SK-N-SH treated with all-trans-retinoic acid at 6 μM for 48 hours (cell line): Measurements from ENCODE around the gene CAPN1.

Experiments
- ATAC-seq: fragments of 200-7000 bp; cut with Tn5 transposase; 3 replicates; pipeline ENCODE4 v1.9.1; 2020; ENCODE audit warnings: mild to moderate bottlenecking, moderate library complexity
- ARNTL ChIP-seq: fragments of 450-650 bp; formaldehyde crosslinking; IDR thresholded peaks from 2 replicates; pipeline ENCODE4 v1.5.0; 2020; ENCODE audit warnings: low read depth, mild to moderate bottlenecking, moderate library complexity, borderline replicate concordance
- BACH2 ChIP-seq: fragments of 250-450 bp; sonication (Bioruptor Pico); IDR thresholded peaks from 2 replicates; pipeline ENCODE4 v1.9.0; 2021; ENCODE audit warnings: mild to moderate bottlenecking, borderline replicate concordance
- ESRRG ChIP-seq: fragments of 250-450 bp; sonication (Bioruptor Pico); IDR thresholded peaks from 2 replicates; pipeline ENCODE4 v1.6.1; 2021; ENCODE audit warnings: mild to moderate bottlenecking
- GLIS3 ChIP-seq: fragments of 250-450 bp; sonication (Bioruptor Pico); IDR thresholded peaks from 2 replicates; pipeline ENCODE4 v1.5.0; 2020; ENCODE audit warnings: mild to moderate bottlenecking, moderate library complexity
- ISL1 ChIP-seq: fragments of 250-450 bp; sonication (Bioruptor Pico); IDR thresholded peaks from 2 replicates; pipeline ENCODE4 v2.1.2; 2022; ENCODE audit warnings: mild to moderate bottlenecking, moderate library complexity
- OSR1 ChIP-seq: fragments of 250-450 bp; sonication (Bioruptor Pico); IDR thresholded peaks from 2 replicates; pipeline ENCODE4 v1.8.0; 2022; ENCODE audit warnings: moderate library complexity, mild to moderate bottlenecking, inconsistent platforms
- RARB ChIP-seq: fragments of 250-450 bp; sonication (Bioruptor Pico); IDR thresholded peaks from 2 replicates; pipeline ENCODE4 v1.8.0; 2021; ENCODE audit warnings: mild to moderate bottlenecking, moderate library complexity
- TCF4 ChIP-seq: fragments of 250-450 bp; sonication (Bioruptor Pico); IDR thresholded peaks from 2 replicates; pipeline ENCODE4 v1.8.0; 2021; ENCODE audit warnings: mild to moderate bottlenecking, moderate library complexity, borderline replicate concordance
- TOX ChIP-seq: fragments of 250-450 bp; sonication (Bioruptor Pico); IDR thresholded peaks from 2 replicates; pipeline ENCODE4 v1.8.0; 2021; ENCODE audit warnings: mild to moderate bottlenecking, moderate library complexity, borderline replicate concordance
- ZC3H10 ChIP-seq: fragments of 250-450 bp; sonication (Bioruptor Pico); IDR thresholded peaks from 2 replicates; pipeline ENCODE4 v1.5.1; 2021; ENCODE audit warnings: mild to moderate bottlenecking, moderate library complexity
- ZFP3 ChIP-seq: fragments of 250-450 bp; sonication (Bioruptor Pico); IDR thresholded peaks from 2 replicates; pipeline ENCODE4 v1.5.0; 2020; ENCODE audit warnings: mild to moderate bottlenecking, moderate library complexity
- ZFP30 ChIP-seq: fragments of 450-650 bp; formaldehyde crosslinking; IDR thresholded peaks from 2 replicates; pipeline ENCODE4 v1.5.0; 2022; ENCODE audit warnings: mild to moderate bottlenecking, moderate library complexity
- ZNF8 ChIP-seq: fragments of 450-650 bp; formaldehyde crosslinking; IDR thresholded peaks from 2 replicates; pipeline ENCODE4 v1.5.0; 2020; ENCODE audit warnings: mild to moderate bottlenecking, moderate library complexity
- TF ChIP-seq, protein P1 (sequence below): fragments of 250-450 bp; sonication (Bioruptor Pico); IDR thresholded peaks from 2 replicates; pipeline ENCODE4 v1.8.0; 2021; ENCODE audit warnings: low read depth, mild to moderate bottlenecking, moderate library complexity, borderline replicate concordance
- TF ChIP-seq, protein P2 (sequence below): fragments of 250-450 bp; sonication (Bioruptor Pico); IDR thresholded peaks from 2 replicates; pipeline ENCODE4 v1.5.1; 2021; ENCODE audit warnings: mild to moderate bottlenecking, moderate library complexity
- TF ChIP-seq, protein P3 (sequence below): fragments of 250-450 bp; sonication (Bioruptor Pico); IDR thresholded peaks from 2 replicates; pipeline ENCODE4 v1.5.0; 2020; ENCODE audit warnings: mild to moderate bottlenecking, moderate library complexity
- TF ChIP-seq, protein P4 (sequence below): fragments of 250-450 bp; sonication (Bioruptor Pico); IDR thresholded peaks from 2 replicates; pipeline ENCODE4 v1.5.1; 2020; ENCODE audit warnings: low read depth, mild to moderate bottlenecking, moderate library complexity
- TF ChIP-seq, protein P5 (sequence below): fragments of 250-450 bp; sonication (Bioruptor Pico); IDR thresholded peaks from 2 replicates; pipeline ENCODE4 v1.8.0; 2020; ENCODE audit warnings: mild to moderate bottlenecking, moderate library complexity, borderline replicate concordance

The CAPN1 gene

DNA sequence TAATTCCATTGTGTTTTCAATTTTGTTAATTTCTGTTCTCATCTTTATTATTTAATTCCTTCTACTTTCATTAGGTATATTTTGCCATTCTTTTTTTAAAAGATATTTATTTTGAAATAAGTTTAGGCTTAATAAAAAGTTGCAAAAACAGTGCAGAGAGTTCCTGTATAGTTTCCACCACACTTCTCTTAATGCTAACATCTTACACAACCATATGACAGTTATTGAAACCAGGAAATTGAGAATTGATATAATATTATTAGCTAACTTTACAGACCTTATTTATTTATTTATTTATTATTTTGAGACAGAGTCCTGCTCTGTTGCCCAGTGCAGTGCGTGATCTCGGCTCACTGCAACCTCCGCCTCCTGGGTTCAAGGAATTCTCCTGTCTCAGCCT lies 25.5 kb upstream of the CAPN1 start:
- no peak for ATAC-seq
- no peak for TF ChIP-seq ZFP30 (CRISPR knock-in tag)
- no peak for TF ChIP-seq ARNTL
- TF ChIP-seq, all 23 proteins: peak for 0

DNA sequence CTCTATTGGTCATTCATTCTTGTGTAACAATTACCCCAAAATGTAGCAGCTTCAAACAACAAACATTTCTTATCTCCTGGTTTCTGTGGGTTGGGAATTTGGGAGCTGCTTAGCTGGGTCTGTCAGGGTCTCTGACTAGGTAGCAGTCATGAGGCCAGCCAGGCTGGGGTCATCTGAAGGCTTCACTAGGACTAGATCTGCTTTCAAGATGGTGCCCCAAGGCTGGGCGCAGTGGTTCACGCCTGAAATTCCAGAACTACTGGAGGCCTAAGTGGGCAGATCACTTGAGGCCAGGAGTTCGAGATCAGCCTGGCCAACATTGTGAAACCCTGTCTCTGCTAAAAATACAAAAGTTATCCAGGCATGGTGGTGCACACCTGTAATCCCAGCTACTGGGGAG lies 24.8 kb upstream of the CAPN1 start:
- TF ChIP-seq, protein P1, sequence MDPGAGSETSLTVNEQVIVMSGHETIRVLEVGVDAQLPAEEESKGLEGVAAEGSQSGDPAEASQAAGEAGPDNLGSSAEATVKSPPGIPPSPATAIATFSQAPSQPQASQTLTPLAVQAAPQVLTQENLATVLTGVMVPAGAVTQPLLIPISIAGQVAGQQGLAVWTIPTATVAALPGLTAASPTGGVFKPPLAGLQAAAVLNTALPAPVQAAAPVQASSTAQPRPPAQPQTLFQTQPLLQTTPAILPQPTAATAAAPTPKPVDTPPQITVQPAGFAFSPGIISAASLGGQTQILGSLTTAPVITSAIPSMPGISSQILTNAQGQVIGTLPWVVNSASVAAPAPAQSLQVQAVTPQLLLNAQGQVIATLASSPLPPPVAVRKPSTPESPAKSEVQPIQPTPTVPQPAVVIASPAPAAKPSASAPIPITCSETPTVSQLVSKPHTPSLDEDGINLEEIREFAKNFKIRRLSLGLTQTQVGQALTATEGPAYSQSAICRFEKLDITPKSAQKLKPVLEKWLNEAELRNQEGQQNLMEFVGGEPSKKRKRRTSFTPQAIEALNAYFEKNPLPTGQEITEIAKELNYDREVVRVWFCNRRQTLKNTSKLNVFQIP (CRISPR knock-in tag) = no peak
- ATAC-seq = no peak

DNA sequence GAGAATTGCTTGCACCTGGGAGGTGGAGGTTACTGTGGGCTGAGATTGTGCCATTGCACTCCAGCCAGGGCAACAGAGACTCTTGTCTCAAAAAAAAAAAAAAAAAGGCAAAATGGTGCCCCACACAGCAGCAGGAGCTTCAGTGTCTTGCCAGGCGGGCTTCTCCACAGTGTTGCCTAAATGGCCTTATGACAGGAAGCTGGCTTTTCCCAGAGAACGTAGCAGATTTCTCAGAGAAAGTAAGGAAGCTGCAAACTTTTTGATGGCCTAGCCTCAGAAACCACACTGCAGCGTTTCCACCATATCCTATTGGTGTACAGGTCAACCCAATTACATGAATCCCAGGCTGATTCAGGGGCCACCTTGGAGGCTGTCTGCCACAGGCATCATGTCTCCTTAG lies 24.4 kb upstream of the CAPN1 start:
- no peak for TF ChIP-seq ESRRG (CRISPR knock-in tag)
- no peak for TF ChIP-seq GLIS3 (CRISPR knock-in tag)
- TF ChIP-seq ARNTL = no peak
- TF ChIP-seq RARB (CRISPR knock-in tag) = no peak
- TF ChIP-seq, protein P2, sequence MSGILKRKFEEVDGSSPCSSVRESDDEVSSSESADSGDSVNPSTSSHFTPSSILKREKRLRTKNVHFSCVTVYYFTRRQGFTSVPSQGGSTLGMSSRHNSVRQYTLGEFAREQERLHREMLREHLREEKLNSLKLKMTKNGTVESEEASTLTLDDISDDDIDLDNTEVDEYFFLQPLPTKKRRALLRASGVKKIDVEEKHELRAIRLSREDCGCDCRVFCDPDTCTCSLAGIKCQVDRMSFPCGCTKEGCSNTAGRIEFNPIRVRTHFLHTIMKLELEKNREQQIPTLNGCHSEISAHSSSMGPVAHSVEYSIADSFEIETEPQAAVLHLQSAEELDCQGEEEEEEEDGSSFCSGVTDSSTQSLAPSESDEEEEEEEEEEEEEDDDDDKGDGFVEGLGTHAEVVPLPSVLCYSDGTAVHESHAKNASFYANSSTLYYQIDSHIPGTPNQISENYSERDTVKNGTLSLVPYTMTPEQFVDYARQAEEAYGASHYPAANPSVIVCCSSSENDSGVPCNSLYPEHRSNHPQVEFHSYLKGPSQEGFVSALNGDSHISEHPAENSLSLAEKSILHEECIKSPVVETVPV (CRISPR knock-in tag) = no peak
- TF ChIP-seq ZC3H10 = no peak
- TF ChIP-seq, protein P3, sequence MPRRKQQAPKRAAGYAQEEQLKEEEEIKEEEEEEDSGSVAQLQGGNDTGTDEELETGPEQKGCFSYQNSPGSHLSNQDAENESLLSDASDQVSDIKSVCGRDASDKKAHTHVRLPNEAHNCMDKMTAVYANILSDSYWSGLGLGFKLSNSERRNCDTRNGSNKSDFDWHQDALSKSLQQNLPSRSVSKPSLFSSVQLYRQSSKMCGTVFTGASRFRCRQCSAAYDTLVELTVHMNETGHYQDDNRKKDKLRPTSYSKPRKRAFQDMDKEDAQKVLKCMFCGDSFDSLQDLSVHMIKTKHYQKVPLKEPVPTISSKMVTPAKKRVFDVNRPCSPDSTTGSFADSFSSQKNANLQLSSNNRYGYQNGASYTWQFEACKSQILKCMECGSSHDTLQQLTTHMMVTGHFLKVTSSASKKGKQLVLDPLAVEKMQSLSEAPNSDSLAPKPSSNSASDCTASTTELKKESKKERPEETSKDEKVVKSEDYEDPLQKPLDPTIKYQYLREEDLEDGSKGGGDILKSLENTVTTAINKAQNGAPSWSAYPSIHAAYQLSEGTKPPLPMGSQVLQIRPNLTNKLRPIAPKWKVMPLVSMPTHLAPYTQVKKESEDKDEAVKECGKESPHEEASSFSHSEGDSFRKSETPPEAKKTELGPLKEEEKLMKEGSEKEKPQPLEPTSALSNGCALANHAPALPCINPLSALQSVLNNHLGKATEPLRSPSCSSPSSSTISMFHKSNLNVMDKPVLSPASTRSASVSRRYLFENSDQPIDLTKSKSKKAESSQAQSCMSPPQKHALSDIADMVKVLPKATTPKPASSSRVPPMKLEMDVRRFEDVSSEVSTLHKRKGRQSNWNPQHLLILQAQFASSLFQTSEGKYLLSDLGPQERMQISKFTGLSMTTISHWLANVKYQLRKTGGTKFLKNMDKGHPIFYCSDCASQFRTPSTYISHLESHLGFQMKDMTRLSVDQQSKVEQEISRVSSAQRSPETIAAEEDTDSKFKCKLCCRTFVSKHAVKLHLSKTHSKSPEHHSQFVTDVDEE (CRISPR knock-in tag) = no peak
- no peak for TF ChIP-seq TOX (CRISPR knock-in tag)
- TF ChIP-seq, protein P4, sequence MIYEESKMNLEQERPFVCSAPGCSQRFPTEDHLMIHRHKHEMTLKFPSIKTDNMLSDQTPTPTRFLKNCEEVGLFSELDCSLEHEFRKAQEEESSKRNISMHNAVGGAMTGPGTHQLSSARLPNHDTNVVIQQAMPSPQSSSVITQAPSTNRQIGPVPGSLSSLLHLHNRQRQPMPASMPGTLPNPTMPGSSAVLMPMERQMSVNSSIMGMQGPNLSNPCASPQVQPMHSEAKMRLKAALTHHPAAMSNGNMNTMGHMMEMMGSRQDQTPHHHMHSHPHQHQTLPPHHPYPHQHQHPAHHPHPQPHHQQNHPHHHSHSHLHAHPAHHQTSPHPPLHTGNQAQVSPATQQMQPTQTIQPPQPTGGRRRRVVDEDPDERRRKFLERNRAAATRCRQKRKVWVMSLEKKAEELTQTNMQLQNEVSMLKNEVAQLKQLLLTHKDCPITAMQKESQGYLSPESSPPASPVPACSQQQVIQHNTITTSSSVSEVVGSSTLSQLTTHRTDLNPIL = no peak
- no peak for TF ChIP-seq TCF4 (CRISPR knock-in tag)
- TF ChIP-seq OSR1 (CRISPR knock-in tag) = no peak
- TF ChIP-seq, protein P5, sequence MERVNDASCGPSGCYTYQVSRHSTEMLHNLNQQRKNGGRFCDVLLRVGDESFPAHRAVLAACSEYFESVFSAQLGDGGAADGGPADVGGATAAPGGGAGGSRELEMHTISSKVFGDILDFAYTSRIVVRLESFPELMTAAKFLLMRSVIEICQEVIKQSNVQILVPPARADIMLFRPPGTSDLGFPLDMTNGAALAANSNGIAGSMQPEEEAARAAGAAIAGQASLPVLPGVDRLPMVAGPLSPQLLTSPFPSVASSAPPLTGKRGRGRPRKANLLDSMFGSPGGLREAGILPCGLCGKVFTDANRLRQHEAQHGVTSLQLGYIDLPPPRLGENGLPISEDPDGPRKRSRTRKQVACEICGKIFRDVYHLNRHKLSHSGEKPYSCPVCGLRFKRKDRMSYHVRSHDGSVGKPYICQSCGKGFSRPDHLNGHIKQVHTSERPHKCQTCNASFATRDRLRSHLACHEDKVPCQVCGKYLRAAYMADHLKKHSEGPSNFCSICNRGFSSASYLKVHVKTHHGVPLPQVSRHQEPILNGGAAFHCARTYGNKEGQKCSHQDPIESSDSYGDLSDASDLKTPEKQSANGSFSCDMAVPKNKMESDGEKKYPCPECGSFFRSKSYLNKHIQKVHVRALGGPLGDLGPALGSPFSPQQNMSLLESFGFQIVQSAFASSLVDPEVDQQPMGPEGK (CRISPR knock-in tag) = no peak
- no peak for TF ChIP-seq ISL1 (CRISPR knock-in tag)
- no peak for TF ChIP-seq ZNF8
- ATAC-seq = no peak

DNA sequence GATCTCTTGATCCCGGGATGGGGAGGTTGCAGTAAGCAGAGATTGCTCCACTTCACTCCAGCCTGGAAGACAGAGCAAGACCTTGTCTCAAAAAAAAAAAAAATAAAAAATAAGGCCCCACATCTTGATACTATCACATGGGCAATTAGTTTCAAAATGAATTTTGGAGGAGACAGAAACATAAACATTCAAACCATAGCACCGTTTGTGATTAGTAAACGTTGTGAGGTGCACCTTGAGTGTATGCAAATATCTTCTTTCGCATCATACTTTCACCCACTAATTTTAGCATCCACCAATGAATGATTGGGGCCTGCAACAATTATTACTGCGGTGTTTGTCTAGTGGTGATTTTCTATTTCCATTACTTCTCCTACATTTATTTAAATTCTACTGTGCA lies 22.7 kb upstream of the CAPN1 start:
- ATAC-seq = no peak

More for the DNA sequence above, 22.7 kb upstream of the CAPN1 start:
- TF ChIP-seq TCF4 (CRISPR knock-in tag) = no peak
- TF ChIP-seq BACH2 (CRISPR knock-in tag) = no peak
- TF ChIP-seq ZFP3 (CRISPR knock-in tag) = no peak
- no peak for TF ChIP-seq GLIS3 (CRISPR knock-in tag)
- TF ChIP-seq, protein P3 (CRISPR knock-in tag) = no peak
- no peak for TF ChIP-seq TOX (CRISPR knock-in tag)
- TF ChIP-seq, protein P5 (CRISPR knock-in tag) = no peak
- TF ChIP-seq RARB (CRISPR knock-in tag) = no peak
- no peak for TF ChIP-seq ESRRG (CRISPR knock-in tag)
- no peak for TF ChIP-seq ARNTL
- TF ChIP-seq, protein P4 = no peak
